Testis (tissue), 2 donors: ENCODE results near the gene ARHGAP40.

Source experiments
- CTCF ChIP-seq, 3 experiments: fragments of 450-650 bp in 2 of 3; fragments of 200-600 bp in 1 of 3; sonication (generic) in 1 of 3; IDR thresholded peaks; one replicate each; pipeline ENCODE4 v1.5.1; 2016 to 2019; ENCODE audit warnings: antibody characterized with exemption in 3 of 3, mild to moderate bottlenecking in 2 of 3, moderate library complexity in 1 of 3
- POLR2A ChIP-seq: fragments of 450-650 bp; IDR thresholded peaks from one replicate; pipeline ENCODE4 v1.6.1; 2017; ENCODE audit warnings: antibody characterized with exemption, mild to moderate bottlenecking, moderate library complexity

GRCh38 chr20:38557174-38557573 is 44.4 kb upstream of the ARHGAP40 start:
- TF ChIP-seq POLR2A (no peak), CTCF (IDR thresholded peaks at IDR 0.05) (no peak)
